ENCODE results near the gene ESAM. TPM values are rescaled to one million over a fixed set of nuclear protein-coding genes. Genes with fewer than 3 reads are reported as not detected.

Gene ESAM
- total RNA-seq, 2 donors from 2014 or later = 0.31 to 0.68 TPM

DNA sequence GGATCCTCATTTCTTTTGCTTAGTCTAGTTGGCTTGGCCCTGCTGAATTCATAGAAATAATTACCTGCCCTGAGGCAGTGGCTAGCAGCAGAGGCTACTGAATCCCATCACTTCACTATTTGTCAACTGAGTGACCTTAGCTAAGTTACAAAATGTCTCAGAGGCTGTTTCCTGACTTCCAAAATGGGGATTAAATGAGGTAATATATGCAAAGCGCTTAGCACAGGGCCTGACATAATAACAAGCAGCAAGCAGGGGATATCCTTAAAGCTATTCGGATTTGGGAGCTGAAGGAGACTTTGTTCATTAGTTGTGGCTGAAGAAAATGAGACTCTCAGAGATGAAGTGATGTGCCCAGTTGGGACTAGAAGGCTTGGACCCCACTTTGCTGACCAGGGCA, 19.5 kb downstream of the ESAM start:
- DNase-seq = no peak
- H3K4me1 ChIP-seq (ENCODE audit: control insufficient read depth, insufficient read depth, low read length) = no peaks in the 10 kb centered on the region
- no peak overlapping the region for H3K9ac ChIP-seq (ENCODE audit: extremely low read depth, low read length, poor library complexity, severe bottlenecking)
- H3K9me3 Mint-ChIP-seq = no peaks in the 10 kb centered on the region
- H3K36me3 Mint-ChIP-seq (ENCODE audit: low read depth) = no peaks in the 10 kb centered on the region
- WGBS, 2 experiments (ENCODE audit: insufficient coverage in 1 of 2, insufficient read length in 1 of 2) = 83 to 88% methylated on average over 2 of the region's 2 CpGs
- H3K27ac Mint-ChIP-seq = no peak overlapping the region
- no peak overlapping the region for H3K27ac ChIP-seq (ENCODE audit: low read depth, low read length)
- H3K27me3 Mint-ChIP-seq (ENCODE audit: insufficient read depth) = peaks cover 97% of the 10 kb centered on the region
- no peaks in the 10 kb centered on the region for H3K36me3 ChIP-seq (ENCODE audit: control insufficient read depth, insufficient read depth, low read length)
- H3K27me3 ChIP-seq (ENCODE audit: control insufficient read depth, insufficient read depth, low read length, poor library complexity, severe bottlenecking) = peaks cover 94% of the 10 kb centered on the region
- no peaks in the 10 kb centered on the region for H3K9me3 ChIP-seq (ENCODE audit: control insufficient read depth, low read length)
- TF ChIP-seq, protein P1, sequence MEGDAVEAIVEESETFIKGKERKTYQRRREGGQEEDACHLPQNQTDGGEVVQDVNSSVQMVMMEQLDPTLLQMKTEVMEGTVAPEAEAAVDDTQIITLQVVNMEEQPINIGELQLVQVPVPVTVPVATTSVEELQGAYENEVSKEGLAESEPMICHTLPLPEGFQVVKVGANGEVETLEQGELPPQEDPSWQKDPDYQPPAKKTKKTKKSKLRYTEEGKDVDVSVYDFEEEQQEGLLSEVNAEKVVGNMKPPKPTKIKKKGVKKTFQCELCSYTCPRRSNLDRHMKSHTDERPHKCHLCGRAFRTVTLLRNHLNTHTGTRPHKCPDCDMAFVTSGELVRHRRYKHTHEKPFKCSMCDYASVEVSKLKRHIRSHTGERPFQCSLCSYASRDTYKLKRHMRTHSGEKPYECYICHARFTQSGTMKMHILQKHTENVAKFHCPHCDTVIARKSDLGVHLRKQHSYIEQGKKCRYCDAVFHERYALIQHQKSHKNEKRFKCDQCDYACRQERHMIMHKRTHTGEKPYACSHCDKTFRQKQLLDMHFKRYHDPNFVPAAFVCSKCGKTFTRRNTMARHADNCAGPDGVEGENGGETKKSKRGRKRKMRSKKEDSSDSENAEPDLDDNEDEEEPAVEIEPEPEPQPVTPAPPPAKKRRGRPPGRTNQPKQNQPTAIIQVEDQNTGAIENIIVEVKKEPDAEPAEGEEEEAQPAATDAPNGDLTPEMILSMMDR (conservative IDR thresholded peaks at IDR 0.05) = no peak
- H3K4me3 Mint-ChIP-seq = no peak overlapping the region
- H3K4me1 Mint-ChIP-seq = peaks cover 11% of the 10 kb centered on the region
- H3K4me3 ChIP-seq (ENCODE audit: low read length) = no peak overlapping the region

GRCh38 chr11:124740277-124740882, 21.7 kb downstream of the ESAM start:
- Mint-ChIP-seq H3K4me1 (peaks cover 6% of the 10 kb centered on the region), H3K4me3 (peak overlapping the region; percentile 57), H3K9me3 (no peaks in the 10 kb centered on the region), H3K27ac (no peak overlapping the region), H3K36me3 (ENCODE audit: low read depth) (no peaks in the 10 kb centered on the region), H3K27me3 (ENCODE audit: insufficient read depth) (peaks cover 99% of the 10 kb centered on the region)
- H3K4me3 ChIP-seq (ENCODE audit: low read length) = peak overlapping the region; percentile 73
- no peak overlapping the region for H3K27ac ChIP-seq (ENCODE audit: low read depth, low read length)
- no peaks in the 10 kb centered on the region for H3K9me3 ChIP-seq (ENCODE audit: control insufficient read depth, low read length)
- no peaks in the 10 kb centered on the region for H3K36me3 ChIP-seq (ENCODE audit: control insufficient read depth, insufficient read depth, low read length)
- no peak overlapping the region for H3K9ac ChIP-seq (ENCODE audit: extremely low read depth, low read length, poor library complexity, severe bottlenecking)
- peak; percentile 78 for DNase-seq
- H3K4me1 ChIP-seq (ENCODE audit: control insufficient read depth, insufficient read depth, low read length) = no peaks in the 10 kb centered on the region
- H3K27me3 ChIP-seq (ENCODE audit: control insufficient read depth, insufficient read depth, low read length, poor library complexity, severe bottlenecking) = peaks cover 96% of the 10 kb centered on the region
- TF ChIP-seq, protein P1 (conservative IDR thresholded peaks at IDR 0.05) = peak; percentile 62
- WGBS, 2 experiments (ENCODE audit: insufficient coverage in 1 of 2, insufficient read length in 1 of 2) = 7 to 9% methylated on average over 13 to 37 of the region's 37 CpGs

- peak; percentile 98 for DNase-seq
- no peak within 1 kb of the TSS for H3K27ac ChIP-seq (ENCODE audit: low read depth, low read length)
- TF ChIP-seq, protein P1 (conservative IDR thresholded peaks at IDR 0.05) = no peak
- H3K9me3 ChIP-seq (ENCODE audit: control insufficient read depth, low read length) = no peaks in the 10 kb centered on the region
- peak within 1 kb of the TSS; percentile 73 for H3K4me3 ChIP-seq (ENCODE audit: low read length)
- Mint-ChIP-seq H3K4me1 (peaks cover 6% of the 10 kb centered on the region), H3K36me3 (ENCODE audit: low read depth) (no peaks in the 10 kb centered on the region), H3K4me3 (peak within 1 kb of the TSS; percentile 57), H3K27me3 (ENCODE audit: insufficient read depth) (peaks cover 98% of the 10 kb centered on the region), H3K9me3 (no peaks in the 10 kb centered on the region), H3K27ac (no peak within 1 kb of the TSS)
- WGBS, 2 experiments (ENCODE audit: insufficient coverage in 1 of 2, insufficient read length in 1 of 2) = 1 to 7% methylated on average over 8 to 54 of the region's 59 CpGs
- H3K4me1 ChIP-seq (ENCODE audit: control insufficient read depth, insufficient read depth, low read length) = no peaks in the 10 kb centered on the region
- no peak within 1 kb of the TSS for H3K9ac ChIP-seq (ENCODE audit: extremely low read depth, low read length, poor library complexity, severe bottlenecking)
- no peaks in the 10 kb centered on the region for H3K36me3 ChIP-seq (ENCODE audit: control insufficient read depth, insufficient read depth, low read length)
- peaks cover 90% of the 10 kb centered on the region for H3K27me3 ChIP-seq (ENCODE audit: control insufficient read depth, insufficient read depth, low read length, poor library complexity, severe bottlenecking)
Measured at GRCh38 chr11:124739479-124740276, 22.4 kb downstream of the ESAM start, which contains the start of gene NRGN. TSS of gene NRGN (plus strand) at chr11:124739942. CDS start at chr11:124740085, 143 bp downstream.
